HepG2 (cell line): ENCODE data around the gene NES. TPM values are rescaled to one million over a fixed set of nuclear protein-coding genes. Genes with fewer than 3 reads are reported as not detected.
A peak's percentile ranks its signal among the peaks of the same experiment; 100 is the strongest.

Source experiments
- CREB1 ChIP-seq, 2 experiments: fragments of 450-650 bp in 1 of 2; IDR thresholded peaks; 2 replicates each; pipeline ENCODE4 v1.6.1; 2016 to 2017; ENCODE audit warnings: control low read depth in 1 of 2, mild to moderate bottlenecking in 1 of 2, missing compliant biosample characterization in 1 of 2, missing genetic modification characterization in 1 of 2
- CTCF ChIP-seq: sonication (generic); formaldehyde crosslinking; IDR thresholded peaks from 2 replicates; pipeline ENCODE4 v1.5.0; 2020; ENCODE audit warnings: mild to moderate bottlenecking, missing genetic modification reagents, moderate library complexity
- DMTF1 ChIP-seq: sonication (generic); formaldehyde crosslinking; IDR thresholded peaks from 2 replicates; pipeline ENCODE4 v1.4.0; 2020; ENCODE audit warnings: mild to moderate bottlenecking, missing genetic modification reagents
- GABPA ChIP-seq, 2 experiments: IDR thresholded peaks; 2 replicates each; pipeline ENCODE4 v1.6.1; 2011 to 2016; ENCODE audit warnings: low read depth in 2 of 2, low read length in 1 of 2, missing biosample characterization in 1 of 2, missing genetic modification characterization in 1 of 2
- KAT8 ChIP-seq: IDR thresholded peaks from 2 replicates; pipeline ENCODE4 v1.6.1; 2016; ENCODE audit warnings: missing genetic modification reagents, missing compliant biosample characterization
- NCOA5 ChIP-seq: sonication (generic); formaldehyde crosslinking; IDR thresholded peaks from 2 replicates; pipeline ENCODE4 v1.4.0; 2020; ENCODE audit warnings: missing genetic modification reagents
- NFKB2 ChIP-seq: sonication (generic); formaldehyde crosslinking; IDR thresholded peaks from 2 replicates; pipeline ENCODE4 v1.4.0; 2020; ENCODE audit warnings: missing genetic modification reagents, borderline replicate concordance
- NONO ChIP-seq, 2 experiments: fragments of 450-650 bp in 1 of 2; sonication (generic) in 1 of 2; formaldehyde crosslinking in 1 of 2; IDR thresholded peaks in 1 of 2; conservative IDR thresholded peaks in 1 of 2; 2 replicates each; pipeline versions ENCODE4 v1.6.1 to v1.8.0; 2017 to 2022; ENCODE audit warnings: mild to moderate bottlenecking in 1 of 2, missing genetic modification reagents in 1 of 2, moderate library complexity in 1 of 2
- NR2C2 ChIP-seq: sonication (generic); formaldehyde crosslinking; IDR thresholded peaks from 2 replicates; pipeline ENCODE4 v1.4.0; 2020; ENCODE audit warnings: missing genetic modification reagents, mild to moderate bottlenecking, moderate library complexity, borderline replicate concordance
- SIN3B ChIP-seq: fragments of 150-350 bp; IDR thresholded peaks from 2 replicates; pipeline ENCODE4 v1.6.1; 2014; ENCODE audit warnings: low read length
- SMC3 ChIP-seq: IDR thresholded peaks from 2 replicates; pipeline ENCODE4 v1.6.1; 2011; ENCODE audit warnings: low read length, improper control_type of control experiment
- TAF15 ChIP-seq: fragments of 200-400 bp; formaldehyde crosslinking; IDR thresholded peaks from one replicate; pipeline ENCODE4 v1.6.1; 2018; ENCODE audit warnings: mild to moderate bottlenecking, low read depth, low read length; ENCODE audit not compliant: poor library complexity, severe bottlenecking
- ZBTB33 ChIP-seq: sonication (generic); formaldehyde crosslinking; IDR thresholded peaks from 2 replicates; pipeline ENCODE4 v1.4.0; 2020; ENCODE audit warnings: missing genetic modification reagents
- ZNF205 ChIP-seq: IDR thresholded peaks from 2 replicates; pipeline ENCODE4 v1.6.1; 2018; ENCODE audit warnings: missing biosample characterization, missing genetic modification reagents
- ZNF260 ChIP-seq: sonication (generic); formaldehyde crosslinking; IDR thresholded peaks from 2 replicates; pipeline ENCODE4 v1.4.0; 2020; ENCODE audit warnings: missing genetic modification reagents, low read depth, mild to moderate bottlenecking, borderline replicate concordance
- ZNF512B ChIP-seq: sonication (generic); formaldehyde crosslinking; IDR thresholded peaks from 2 replicates; pipeline ENCODE4 v1.5.1; 2020; ENCODE audit warnings: missing genetic modification reagents, mild to moderate bottlenecking, borderline replicate concordance
- ZNF772 ChIP-seq: sonication (generic); formaldehyde crosslinking; IDR thresholded peaks from 2 replicates; pipeline ENCODE4 v1.5.0; 2020; ENCODE audit warnings: mild to moderate bottlenecking, missing genetic modification reagents
- ZNF781 ChIP-seq: sonication (generic); formaldehyde crosslinking; IDR thresholded peaks from 2 replicates; pipeline ENCODE4 v1.5.1; 2020; ENCODE audit warnings: borderline replicate concordance, mild to moderate bottlenecking, missing genetic modification reagents; ENCODE audit errors: not compliant biosample characterization
- polyA plus RNA-seq, 8 experiments: library from polyadenylated mRNA; depleted of rRNA in 3 of 8; stranded (reverse) in 7 of 8; unstranded in 1 of 8; fragments of >200 nt; fragmentation: Illumina TruSeq in 4 of 8; extraction: Trizol in 4 of 8; gene quantifications; 2 replicates each; pipeline versions ENCODE4 v1.2.1 to v1.2.3, GENCODE V29; 2011 to 2016; ENCODE audit warnings: low read depth in 4 of 8, missing spikeins in 1 of 8, mixed read lengths in 1 of 8; ENCODE audit not compliant: insufficient read depth in 1 of 8
- total RNA-seq, 5 experiments: library from RNA; depleted of rRNA; stranded (reverse); fragments of >200 nt; fragmentation: Illumina TruSeq; extraction: Trizol; gene quantifications; 2 replicates each; pipeline ENCODE4 v1.2.3, GENCODE V29; 2016; ENCODE audit warnings: low read depth in 1 of 5

NES gene
- total and polyA plus RNA-seq, 2 of the 13 experiments (the other 11 are each of a cell fraction or from before 2014, with no cell fraction given), result 1.7 to 16.6 TPM

- no peak for TF ChIP-seq NFKB2 (CRISPR knock-in tag)
- no peak for TF ChIP-seq GABPA (IDR thresholded peaks at IDR 0.05; ENCODE audit: low read depth, low read length)
- TF ChIP-seq GABPA (CRISPR knock-in tag; IDR thresholded peaks at IDR 0.05; ENCODE audit: low read depth), result peak; percentile 45; the same call in 1 of the 2 replicates
- TF ChIP-seq KAT8 (CRISPR knock-in tag), result 0 out of 2 replicates have a peak, but pooled peaks have one; percentile 36
- TF ChIP-seq CTCF (CRISPR knock-in tag), result peak; percentile 96
- TF ChIP-seq ZNF772 (CRISPR knock-in tag), result no peak
- TF ChIP-seq ZNF260 (CRISPR knock-in tag), result no peak
- TF ChIP-seq NONO (IDR thresholded peaks at IDR 0.05), result no peak
- no peak for TF ChIP-seq NONO (CRISPR knock-in tag; conservative IDR thresholded peaks at IDR 0.05)
- no peak for TF ChIP-seq NR2C2 (CRISPR knock-in tag)
- TF ChIP-seq ZNF512B (CRISPR knock-in tag), result no peak
- peak; percentile 96 for TF ChIP-seq SMC3
- no peak for TF ChIP-seq DMTF1 (CRISPR knock-in tag)
- TF ChIP-seq TAF15, result no peak
- TF ChIP-seq SIN3B, result no peak
- no peak for TF ChIP-seq ZNF781 (CRISPR knock-in tag)
- TF ChIP-seq CREB1 (IDR thresholded peaks at IDR 0.05), result no peak
- no peak for TF ChIP-seq CREB1 (CRISPR knock-in tag; IDR thresholded peaks at IDR 0.05)
- no peak for TF ChIP-seq ZNF205
- 0 out of 2 replicates have a peak, but pooled peaks have one; percentile 22 for TF ChIP-seq ZBTB33 (CRISPR knock-in tag)
- no peak for TF ChIP-seq NCOA5
Observed at GRCh38 chr1:156677616-156678596, 699 bp upstream of the NES start (continued).
